CD1c-positive myeloid dendritic cell (primary cell): ENCODE measurements around the gene PC.
A peak's percentile ranks its signal among the peaks of the same experiment; 100 is the strongest.
"Not testable (repeated sequence)": the region's sequence is repeated elsewhere in the genome, so short reads cannot be mapped to it uniquely, and the experiment has no call there.

Experiments
- DNase-seq: peaks from one replicate; pipeline ENCODE4 v3.0.0-alpha.2; 2016; ENCODE audit errors: extremely low spot score

The PC gene

GRCh38 chr11:66958232-66958955 is at the start of gene PC:
Gene PC, minus strand, starts transcription at chr11:66958383. Its CDS starts 86,224 bp downstream, at chr11:66872159.
- peak; percentile 98 for DNase-seq

GRCh38 chr11:67007126-67007525 is 48.9 kb upstream of the PC start:
- peak; percentile 6 for DNase-seq

- peak; percentile 22 for DNase-seq
Observed at GRCh38 chr11:67006029-67006884, 48.1 kb upstream of the PC start.

- not testable (repeated sequence) for DNase-seq
Observed at GRCh38 chr11:67005200-67005599, 47.0 kb upstream of the PC start.

GRCh38 chr11:67002921-67003411 is 44.8 kb upstream of the PC start:
- DNase-seq, result no peak

GRCh38 chr11:67002297-67002913 is 44.2 kb upstream of the PC start:
- no peak for DNase-seq

GRCh38 chr11:67001332-67001731 is 43.1 kb upstream of the PC start:
- DNase-seq, result no peak

- no peak for DNase-seq
Observed at GRCh38 chr11:66999555-66999954, 41.4 kb upstream of the PC start.

- no peak for DNase-seq
Observed at GRCh38 chr11:66996609-66997273, 38.6 kb upstream of the PC start.

GRCh38 chr11:66992041-66992440 is 33.9 kb upstream of the PC start:
- DNase-seq, result no peak

- not testable (repeated sequence) for DNase-seq
Observed at GRCh38 chr11:66989360-66989759, 31.2 kb upstream of the PC start.

GRCh38 chr11:66988741-66989140 is 30.6 kb upstream of the PC start:
- DNase-seq, result not testable (repeated sequence)

GRCh38 chr11:66987924-66988637 is 29.9 kb upstream of the PC start:
- DNase-seq, result no peak

- no peak for DNase-seq
Observed at GRCh38 chr11:66987158-66987620, 29.0 kb upstream of the PC start.

- DNase-seq, result no peak
Observed at GRCh38 chr11:66986178-66986545, 28.0 kb upstream of the PC start.

GRCh38 chr11:66985508-66986177 is 27.5 kb upstream of the PC start:
- no peak for DNase-seq

GRCh38 chr11:66983275-66983924 is 25.2 kb upstream of the PC start:
- DNase-seq, result no peak

- peak; percentile 62 for DNase-seq
Observed at GRCh38 chr11:66981976-66982578, 23.9 kb upstream of the PC start.

GRCh38 chr11:66979336-66979980 is 21.3 kb upstream of the PC start:
- no peak for DNase-seq
